ENCODE measurements around the gene ST3GAL4. TPM values are rescaled to one million over a fixed set of nuclear protein-coding genes. Genes with fewer than 3 reads are reported as not detected.
A peak's percentile ranks its signal among the peaks of the same experiment; 100 is the strongest.

ST3GAL4 gene
- total RNA-seq, 4 donors from 2014 or later, result 11.8 to 53.3 (median 34.8) TPM

GRCh38 chr11:126426820-126427749, 71.6 kb downstream of the ST3GAL4 start:
- DNase-seq, result no peak

GRCh38 chr11:126430581-126431335, 75.3 kb downstream of the ST3GAL4 start:
- H3K27me3 ChIP-seq, result no peaks in the 10 kb centered on the region
- TF ChIP-seq, protein P1, sequence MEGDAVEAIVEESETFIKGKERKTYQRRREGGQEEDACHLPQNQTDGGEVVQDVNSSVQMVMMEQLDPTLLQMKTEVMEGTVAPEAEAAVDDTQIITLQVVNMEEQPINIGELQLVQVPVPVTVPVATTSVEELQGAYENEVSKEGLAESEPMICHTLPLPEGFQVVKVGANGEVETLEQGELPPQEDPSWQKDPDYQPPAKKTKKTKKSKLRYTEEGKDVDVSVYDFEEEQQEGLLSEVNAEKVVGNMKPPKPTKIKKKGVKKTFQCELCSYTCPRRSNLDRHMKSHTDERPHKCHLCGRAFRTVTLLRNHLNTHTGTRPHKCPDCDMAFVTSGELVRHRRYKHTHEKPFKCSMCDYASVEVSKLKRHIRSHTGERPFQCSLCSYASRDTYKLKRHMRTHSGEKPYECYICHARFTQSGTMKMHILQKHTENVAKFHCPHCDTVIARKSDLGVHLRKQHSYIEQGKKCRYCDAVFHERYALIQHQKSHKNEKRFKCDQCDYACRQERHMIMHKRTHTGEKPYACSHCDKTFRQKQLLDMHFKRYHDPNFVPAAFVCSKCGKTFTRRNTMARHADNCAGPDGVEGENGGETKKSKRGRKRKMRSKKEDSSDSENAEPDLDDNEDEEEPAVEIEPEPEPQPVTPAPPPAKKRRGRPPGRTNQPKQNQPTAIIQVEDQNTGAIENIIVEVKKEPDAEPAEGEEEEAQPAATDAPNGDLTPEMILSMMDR (IDR thresholded peaks at IDR 0.05), result no peak
- no peak for TF ChIP-seq POLR2A (IDR thresholded peaks at IDR 0.05)
- no peaks in the 10 kb centered on the region for H3K36me3 ChIP-seq
- intact Hi-C loops (cut with DNase I; ENCODE audit: low total_unique reads), result no loop called here
- H3K4me1 ChIP-seq, result no peaks in the 10 kb centered on the region
- H3K9me3 ChIP-seq, result no peaks in the 10 kb centered on the region
- peak overlapping the region in 1 of 2 donors; percentile 17 for H3K27ac ChIP-seq
- DNase-seq, result no peak
- H3K4me3 ChIP-seq, result no peak overlapping the region

More at GRCh38 chr11:126426820-126427749, 71.6 kb downstream of the ST3GAL4 start:
- H3K27me3 ChIP-seq, result no peaks in the 10 kb centered on the region
- H3K4me3 ChIP-seq, result no peak overlapping the region
- intact Hi-C loops (cut with DNase I; ENCODE audit: low total_unique reads), result no loop called here
- no peaks in the 10 kb centered on the region for H3K9me3 ChIP-seq
- H3K36me3 ChIP-seq, result no peaks in the 10 kb centered on the region
- no peaks in the 10 kb centered on the region for H3K4me1 ChIP-seq
- no peak overlapping the region for H3K27ac ChIP-seq
- TF ChIP-seq POLR2A (IDR thresholded peaks at IDR 0.05), result no peak
- TF ChIP-seq, protein P1 (IDR thresholded peaks at IDR 0.05), result no peak

DNA sequence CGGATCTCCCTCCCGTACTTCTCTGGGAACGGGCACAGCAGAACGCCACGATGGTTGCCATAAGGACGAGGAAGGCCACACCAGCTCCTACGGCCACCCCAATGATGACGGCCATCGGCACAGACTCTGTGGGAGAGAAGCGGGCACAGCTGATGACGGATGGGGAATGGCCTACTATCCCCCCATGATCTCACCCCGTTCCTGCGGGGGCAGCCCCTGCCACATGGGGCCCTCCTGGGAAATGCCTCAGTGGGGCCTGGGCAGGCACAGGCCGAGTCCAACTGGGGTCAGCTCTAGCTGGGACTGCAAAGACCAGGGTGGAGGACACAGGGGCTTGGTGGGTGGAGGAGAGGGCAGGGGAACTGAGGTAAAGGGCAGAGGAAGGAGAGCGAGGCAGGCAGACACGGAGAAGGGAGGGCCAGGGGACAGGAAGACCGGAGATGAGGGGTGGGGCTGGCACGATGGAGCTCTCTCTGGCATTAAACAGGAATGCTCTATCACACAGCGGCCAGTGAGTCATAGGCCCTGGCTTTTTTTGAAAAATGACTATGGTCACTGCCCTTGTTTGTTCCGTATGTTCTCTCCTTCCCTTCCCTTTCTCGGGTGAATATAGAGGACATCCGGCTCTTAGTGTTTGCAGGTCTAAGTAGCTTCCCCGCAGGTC, 76.0 kb downstream of the ST3GAL4 start:
- Histone ChIP-seq H3K4me3 (no peak overlapping the region), H3K4me1 (no peaks in the 10 kb centered on the region)
- intact Hi-C loops (cut with DNase I; ENCODE audit: low total_unique reads), result no loop called here

GRCh38 chr11:126432065-126432461, 76.6 kb downstream of the ST3GAL4 start:
- no peak for DNase-seq
- no peaks in the 10 kb centered on the region for H3K4me1 ChIP-seq
- H3K27ac ChIP-seq, result peak overlapping the region; percentile 51 to 56
- H3K4me3 ChIP-seq, result no peak overlapping the region
- H3K36me3 ChIP-seq, result no peaks in the 10 kb centered on the region
- no peaks in the 10 kb centered on the region for H3K27me3 ChIP-seq
- H3K9me3 ChIP-seq, result no peaks in the 10 kb centered on the region
- TF ChIP-seq POLR2A (IDR thresholded peaks at IDR 0.05), result no peak
- TF ChIP-seq, protein P1 (IDR thresholded peaks at IDR 0.05), result no peak
- intact Hi-C loops (cut with DNase I; ENCODE audit: low total_unique reads), result no loop called here

More for the DNA sequence above, 76.0 kb downstream of the ST3GAL4 start:
- Histone ChIP-seq H3K27me3 (no peaks in the 10 kb centered on the region), H3K36me3 (no peaks in the 10 kb centered on the region), H3K27ac (peak overlapping the region in 1 of 2 donors; percentile 51), H3K9me3 (no peaks in the 10 kb centered on the region)
- no peak for TF ChIP-seq POLR2A (IDR thresholded peaks at IDR 0.05)
- peak; percentile 53 to 61 for DNase-seq

- Histone ChIP-seq H3K4me1 (no peaks in the 10 kb centered on the region), H3K36me3 (no peaks in the 10 kb centered on the region), H3K9me3 (no peaks in the 10 kb centered on the region), H3K4me3 (no peak overlapping the region), H3K27me3 (no peaks in the 10 kb centered on the region), H3K27ac (peak overlapping the region; percentile 51 to 56)
- intact Hi-C loops (cut with DNase I; ENCODE audit: low total_unique reads), result no loop called here
- DNase-seq, result no peak
- TF ChIP-seq POLR2A (IDR thresholded peaks at IDR 0.05), result no peak
- TF ChIP-seq, protein P1 (IDR thresholded peaks at IDR 0.05), result no peak
Measured at GRCh38 chr11:126432525-126432924, 77.0 kb downstream of the ST3GAL4 start.
